GM18873 (cell line): ENCODE results near the gene FBN2.

Experiments
- ATAC-seq: cut with Tn5 transposase; IDR thresholded peaks from one replicate; pipeline ENCODE4 v1.9.1; 2021; ENCODE audit warnings: mild to moderate bottlenecking, moderate library complexity, moderate number of reproducible peaks; ENCODE audit not compliant: unreplicated experiment, low FRiP score

Gene FBN2

DNA sequence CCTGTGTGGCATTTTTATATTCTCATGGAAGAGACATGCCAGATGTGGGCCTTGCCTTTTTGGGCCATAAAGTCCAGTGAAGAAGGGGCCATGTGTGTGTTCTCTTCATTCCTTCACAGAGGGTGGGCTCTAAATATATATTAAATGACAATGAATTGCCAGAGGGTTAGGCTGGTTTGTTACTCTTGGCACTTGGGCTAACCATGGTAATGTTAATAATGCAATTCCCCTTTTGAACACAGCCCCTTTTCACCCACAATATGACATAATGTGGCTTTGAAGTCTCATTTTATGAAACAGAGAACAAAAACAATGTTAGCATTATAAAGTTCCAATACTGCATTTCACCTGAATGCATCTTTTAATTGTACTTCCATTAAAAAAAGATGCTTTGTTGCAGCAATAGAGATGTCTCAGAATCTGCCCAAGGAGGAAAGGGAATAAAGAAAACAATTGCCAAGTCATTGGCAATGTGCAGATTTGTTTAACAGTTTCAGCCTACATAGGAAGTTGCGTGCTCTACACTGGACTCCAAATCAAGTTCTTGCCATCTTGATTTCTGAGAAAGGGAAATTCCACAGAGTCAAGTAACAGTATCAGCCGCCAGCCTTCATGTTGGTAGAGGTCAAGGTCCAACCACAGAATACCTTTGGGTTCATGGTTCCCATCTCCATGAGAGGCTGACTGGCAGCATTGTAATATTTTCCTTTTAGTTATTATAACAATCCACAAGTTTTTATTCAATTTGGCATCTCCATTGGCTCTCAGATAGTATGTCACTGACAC, 312.6 kb downstream of the FBN2 start:
- no peak for ATAC-seq

GRCh38 chr5:128224336-128224735, 313.7 kb downstream of the FBN2 start:
- no peak for ATAC-seq

- ATAC-seq, result no peak
These were observed 317.2 kb downstream of the FBN2 start for GRCh38 chr5:128220841-128221240.

DNA sequence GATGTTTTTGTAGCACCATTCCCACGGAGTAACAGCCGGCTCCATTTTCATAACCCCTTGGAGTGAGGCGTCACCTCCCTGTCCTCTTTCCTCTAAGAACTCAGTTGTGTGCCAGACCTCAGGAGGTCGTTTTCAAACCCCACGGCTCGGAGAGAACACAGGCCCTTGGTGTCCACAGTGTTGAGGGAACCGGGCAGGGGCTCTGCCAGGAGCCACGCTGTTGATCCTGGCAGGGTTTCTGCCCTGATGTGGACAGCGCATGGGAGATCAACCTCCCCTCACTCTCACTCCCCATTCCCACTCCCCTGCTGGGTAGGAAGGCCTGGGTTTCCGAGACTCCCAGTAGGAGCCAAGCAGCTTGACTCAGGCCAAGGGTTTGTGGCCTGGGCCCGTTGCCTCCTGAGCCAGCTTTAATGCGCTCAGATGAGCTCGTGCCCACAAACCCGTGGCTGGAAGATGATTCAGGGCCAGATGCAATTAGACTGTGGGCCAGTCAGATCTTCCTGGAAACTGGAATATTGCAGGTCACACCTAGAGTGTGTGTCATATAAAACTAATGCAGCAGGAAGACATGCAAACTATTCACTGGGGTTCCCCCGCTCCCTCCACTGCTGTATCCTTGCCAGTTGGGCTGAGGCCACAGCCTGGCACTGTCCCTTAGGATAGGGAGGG, 321.0 kb downstream of the FBN2 start:
- no peak for ATAC-seq

- ATAC-seq, result no peak
These were observed 321.8 kb downstream of the FBN2 start for GRCh38 chr5:128216285-128216684.

DNA sequence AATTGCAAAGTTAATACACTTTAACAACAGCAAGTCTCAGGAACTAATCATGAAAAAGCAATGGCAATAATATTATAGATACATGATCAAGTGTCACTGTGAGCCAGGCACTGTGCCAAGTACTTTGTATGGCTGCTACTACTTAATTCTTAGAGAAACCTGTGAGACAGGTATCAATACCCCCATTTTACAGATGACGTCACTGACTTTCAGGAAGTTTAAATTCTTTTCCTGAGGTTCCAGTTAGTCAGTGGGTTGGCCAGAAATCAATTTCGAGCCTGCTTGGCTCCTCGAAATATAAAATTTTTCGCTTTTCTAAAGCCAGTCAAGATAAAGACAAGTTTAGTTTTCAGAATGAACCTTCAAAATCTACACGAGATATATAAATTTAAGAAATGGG, 324.2 kb downstream of the FBN2 start:
- no peak for ATAC-seq

DNA sequence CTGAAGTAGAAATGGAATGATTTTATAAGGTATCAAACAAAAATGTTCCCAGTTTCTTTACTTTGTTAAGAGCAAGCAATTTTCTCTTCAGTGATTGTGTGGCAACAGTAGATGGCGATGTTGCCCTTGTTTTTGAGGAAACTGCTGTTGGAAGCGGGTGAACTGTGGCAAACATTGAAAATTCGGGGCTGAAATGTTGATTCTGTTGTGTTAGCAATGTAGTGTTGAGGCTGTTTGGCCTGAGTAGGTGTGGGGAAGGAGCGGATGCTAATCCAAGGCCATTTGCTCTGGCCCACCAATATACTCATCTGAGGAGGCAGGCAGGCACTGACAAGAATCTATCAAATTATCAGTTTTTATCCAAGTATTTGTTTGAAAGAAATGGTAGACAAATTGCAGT, 324.7 kb downstream of the FBN2 start:
- no peak for ATAC-seq

GRCh38 chr5:128212191-128212806, 325.7 kb downstream of the FBN2 start:
- no peak for ATAC-seq

- ATAC-seq, result no peak
These were observed 329.6 kb downstream of the FBN2 start for GRCh38 chr5:128208436-128208835.
